Vagina (tissue), 2 donors: Measurements from ENCODE around the gene SLC6A15.

Experiments
- CTCF ChIP-seq, 3 experiments: fragments of 450-650 bp in 2 of 3; fragments of 200-600 bp in 1 of 3; sonication (generic) in 1 of 3; IDR thresholded peaks; one replicate each; pipeline ENCODE4 v1.5.1; 2017 to 2019; ENCODE audit warnings: antibody characterized with exemption in 3 of 3, mild to moderate bottlenecking in 2 of 3, moderate library complexity in 2 of 3
- POLR2A ChIP-seq, 2 donors: fragments of 450-650 bp; IDR thresholded peaks; one replicate each; pipeline ENCODE4 v1.6.1; 2017; ENCODE audit warnings: antibody characterized with exemption in 2 of 2, mild to moderate bottlenecking in 2 of 2, moderate library complexity in 2 of 2

GRCh38 chr12:84937415-84937814 is 24.8 kb upstream of the SLC6A15 start:
- TF ChIP-seq CTCF (IDR thresholded peaks at IDR 0.05) (no peak), POLR2A (IDR thresholded peaks at IDR 0.05) (no peak)
